ENCODE results near the gene WIPF2.
"Not testable (repeated sequence)": the region's sequence is repeated elsewhere in the genome, so short reads cannot be mapped to it uniquely, and the experiment has no call there.

GRCh38 chr17:40213914-40214313, 5.2 kb upstream of the WIPF2 start:
- not testable (repeated sequence) for TF ChIP-seq CTCF, EP300 (IDR thresholded peaks at IDR 0.05)

Data from ovary (tissue), 3 donors.